GM18507 (cell line): ENCODE data around the gene NUMA1.
A peak's percentile ranks its signal among the peaks of the same experiment; 100 is the strongest.

Experiments used
- DNase-seq: peaks from one replicate; pipeline ENCODE4 v3.0.0; 2011; ENCODE audit warnings: low read depth; ENCODE audit not compliant: insufficient read length; ENCODE audit errors: extremely low spot score
- FAIRE-seq: peaks from 2 replicates; lab custom pipeline; 2011; peaks lifted over from hg19 to GRCh38; lab: Jason Lieb, UNC

The NUMA1 gene

DNA sequence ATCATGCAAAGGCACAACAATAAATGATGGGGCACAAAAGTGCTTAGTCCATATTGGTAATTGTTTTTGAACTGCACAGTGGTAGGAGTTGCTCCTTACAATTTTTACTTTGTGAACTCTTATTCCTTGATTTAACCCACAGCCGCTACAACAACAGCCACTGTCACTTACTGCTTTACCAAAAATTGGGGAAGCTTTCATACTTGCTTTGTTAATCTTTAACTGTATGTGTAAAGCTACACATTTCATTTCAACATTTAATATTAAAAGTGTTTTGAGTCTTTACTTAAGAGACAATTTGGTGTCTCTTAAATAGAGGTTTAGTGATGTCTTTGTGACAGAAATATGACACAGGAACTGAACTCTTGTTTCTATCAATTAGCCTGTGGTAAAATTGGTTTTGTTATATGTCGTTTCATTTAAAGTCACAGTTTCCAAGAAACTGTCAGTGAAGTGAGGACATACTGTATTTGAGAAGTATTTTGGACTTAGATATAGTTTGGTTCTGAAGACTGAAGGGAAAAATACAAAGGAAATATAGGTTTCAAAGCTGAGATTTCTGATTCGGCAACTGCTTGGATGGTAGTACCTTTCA is 88.1 kb downstream of the NUMA1 start:
- DNase-seq = no peak
- peak; percentile 42 for FAIRE-seq

DNA sequence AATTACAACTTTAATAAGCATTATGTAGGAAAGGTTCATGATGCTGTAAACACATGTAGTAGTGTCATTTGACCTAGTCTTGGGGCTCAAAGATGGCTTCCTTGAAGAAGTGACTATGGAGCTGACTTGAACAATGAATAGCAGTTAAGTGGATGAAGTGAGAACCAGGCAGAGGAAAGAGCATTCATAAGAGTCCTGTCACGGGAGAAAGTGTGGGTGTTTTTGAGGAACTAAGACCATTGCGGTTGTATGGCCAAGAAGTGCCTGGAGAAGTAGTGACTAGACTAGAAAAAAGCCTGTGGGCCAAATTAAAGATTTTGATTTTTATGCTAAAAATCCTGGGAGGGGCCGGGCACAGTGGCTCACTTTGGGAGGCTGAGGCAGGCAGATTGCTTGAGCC is 88.8 kb downstream of the NUMA1 start:
- DNase-seq = no peak

DNA sequence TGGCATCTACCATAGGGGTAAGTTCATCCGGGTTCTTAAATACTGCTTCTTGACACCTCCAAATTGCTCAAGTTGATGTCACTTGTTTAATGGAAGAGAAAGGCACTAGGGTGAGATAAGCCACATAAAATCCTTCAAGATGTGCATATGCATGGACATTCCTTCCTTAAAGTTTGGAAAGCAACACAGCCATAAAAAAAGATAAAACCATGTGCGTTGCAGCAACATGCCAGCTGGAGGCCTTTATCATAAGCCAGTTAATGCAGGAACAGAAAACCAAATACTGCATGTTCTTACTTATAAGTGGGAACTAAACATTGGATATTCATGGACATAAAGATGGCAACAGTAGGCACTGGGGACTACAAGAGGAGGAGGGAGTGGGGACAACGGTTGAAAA is 89.6 kb downstream of the NUMA1 start:
- DNase-seq (no peak), FAIRE-seq (no peak)

More for the DNA sequence above, 88.8 kb downstream of the NUMA1 start:
- FAIRE-seq = peak; percentile 86

- no peak for DNase-seq
- no peak for FAIRE-seq
Observed at GRCh38 chr11:71988050-71988449, 92.3 kb downstream of the NUMA1 start.

DNA sequence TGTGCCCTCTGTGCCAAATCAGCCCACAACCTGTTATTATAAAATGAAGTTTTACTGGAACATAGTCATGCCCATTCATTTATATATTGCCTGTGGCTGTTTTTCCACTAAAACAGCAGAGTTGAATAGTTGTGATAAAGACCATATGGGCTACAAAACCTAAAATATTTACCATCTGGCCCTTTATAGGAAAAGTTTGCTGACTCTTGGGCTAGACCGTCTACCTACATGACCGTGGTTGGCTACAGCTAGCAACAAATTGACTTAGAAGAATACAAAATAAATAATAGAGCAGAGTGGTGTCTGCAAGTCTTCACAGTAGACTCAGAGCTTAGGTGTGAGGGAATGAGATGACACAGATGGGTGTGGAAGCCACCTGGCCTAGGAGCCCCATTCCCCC is 92.8 kb downstream of the NUMA1 start:
- FAIRE-seq = no peak
- no peak for DNase-seq

DNA sequence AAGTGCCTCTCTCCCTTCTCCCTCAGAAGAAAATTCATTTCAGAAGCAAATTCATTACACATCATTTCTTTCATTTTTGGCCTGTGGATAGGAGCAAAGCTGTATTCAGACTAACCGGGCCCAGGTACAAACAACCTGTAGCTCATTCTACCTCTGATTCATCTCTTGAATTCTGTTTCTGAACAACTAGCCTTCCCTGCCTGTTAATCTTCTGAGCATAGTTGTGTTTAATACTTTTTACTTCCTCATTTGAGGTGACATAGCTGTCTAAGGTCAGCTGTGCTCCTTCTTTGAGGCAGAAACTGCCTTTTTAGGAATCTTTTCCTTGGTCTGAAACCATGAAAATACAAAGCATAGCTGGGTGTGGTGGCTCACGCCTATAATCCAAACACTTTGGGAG is 94.2 kb downstream of the NUMA1 start:
- FAIRE-seq (peak; percentile 77), DNase-seq (no peak)

GRCh38 chr11:71979602-71980001 is 100.7 kb downstream of the NUMA1 start:
- FAIRE-seq (no peak), DNase-seq (no peak)

GRCh38 chr11:71979094-71979493 is 101.2 kb downstream of the NUMA1 start:
- DNase-seq (no peak), FAIRE-seq (no peak)

GRCh38 chr11:71977743-71978418 is 102.5 kb downstream of the NUMA1 start:
- DNase-seq = peak; percentile 33
- peak; percentile 66 for FAIRE-seq

DNA sequence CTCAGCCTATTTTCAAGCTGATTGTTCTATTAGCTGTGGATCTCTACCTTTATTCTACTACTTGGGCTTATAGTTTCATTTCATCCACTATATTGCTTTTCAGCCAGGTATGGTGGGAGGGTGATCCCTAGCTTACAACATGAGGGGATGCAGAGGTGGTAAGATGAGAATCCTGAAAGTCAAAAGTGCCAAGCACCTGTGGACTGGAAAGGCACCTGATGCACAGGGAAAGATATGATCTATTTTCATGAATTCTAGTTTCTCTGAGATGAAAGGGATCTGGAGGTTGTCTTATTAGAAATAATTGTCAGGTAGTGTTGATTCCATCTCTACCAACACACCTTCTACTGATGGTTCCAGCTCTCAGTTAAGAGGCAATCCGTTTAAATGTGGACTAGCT is 103.3 kb downstream of the NUMA1 start:
- no peak for FAIRE-seq
- DNase-seq = no peak

DNA sequence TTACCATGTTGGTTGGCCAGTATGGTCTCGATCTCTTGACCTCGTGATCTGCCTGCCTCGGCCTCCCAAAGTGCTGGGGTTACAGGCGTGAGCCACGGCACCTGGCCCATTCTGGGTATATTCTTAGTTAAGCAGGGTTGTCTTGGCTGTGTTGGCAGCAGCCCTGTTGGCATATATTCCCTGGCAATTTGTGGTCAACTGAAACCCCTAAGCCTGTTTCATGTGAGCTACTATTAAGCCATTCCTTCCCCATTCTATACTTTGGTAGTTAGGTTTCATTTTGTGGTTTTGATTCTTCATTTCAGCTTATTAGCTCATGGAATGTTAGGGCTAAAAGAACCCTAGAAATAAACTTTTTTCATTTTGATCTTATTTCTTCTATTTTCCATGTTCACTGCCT is 103.8 kb downstream of the NUMA1 start:
- no peak for DNase-seq

GRCh38 chr11:71971680-71972079 is 108.7 kb downstream of the NUMA1 start:
- FAIRE-seq (no peak), DNase-seq (no peak)

More for the DNA sequence above, 103.8 kb downstream of the NUMA1 start:
- no peak for FAIRE-seq

DNA sequence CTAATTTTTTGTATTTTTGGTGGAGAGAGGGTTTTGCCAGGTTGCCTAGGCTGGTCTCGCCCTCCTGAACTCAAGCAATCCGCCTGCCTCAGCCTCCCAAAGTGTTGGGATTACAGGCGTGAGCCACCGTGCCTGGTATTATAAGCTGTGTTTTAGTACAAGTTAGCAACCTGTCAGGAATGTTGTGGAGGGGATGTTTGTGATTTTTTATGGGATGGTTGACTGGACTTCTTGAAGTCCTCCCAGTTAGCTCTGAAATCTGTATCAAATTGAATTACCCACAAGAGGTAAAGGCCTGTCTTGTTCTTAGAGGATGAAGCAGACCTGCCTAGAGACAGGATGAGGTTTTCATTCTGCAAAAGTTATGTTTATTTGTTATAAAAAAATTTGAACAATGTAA is 115.7 kb downstream of the NUMA1 start:
- FAIRE-seq (no peak), DNase-seq (no peak)

GRCh38 chr11:71963468-71963867 is 116.9 kb downstream of the NUMA1 start:
- no peak for DNase-seq
- no peak for FAIRE-seq

- DNase-seq = peak; percentile 36
- peak; percentile 80 for FAIRE-seq
Observed at GRCh38 chr11:71962428-71963038, 117.8 kb downstream of the NUMA1 start.

DNA sequence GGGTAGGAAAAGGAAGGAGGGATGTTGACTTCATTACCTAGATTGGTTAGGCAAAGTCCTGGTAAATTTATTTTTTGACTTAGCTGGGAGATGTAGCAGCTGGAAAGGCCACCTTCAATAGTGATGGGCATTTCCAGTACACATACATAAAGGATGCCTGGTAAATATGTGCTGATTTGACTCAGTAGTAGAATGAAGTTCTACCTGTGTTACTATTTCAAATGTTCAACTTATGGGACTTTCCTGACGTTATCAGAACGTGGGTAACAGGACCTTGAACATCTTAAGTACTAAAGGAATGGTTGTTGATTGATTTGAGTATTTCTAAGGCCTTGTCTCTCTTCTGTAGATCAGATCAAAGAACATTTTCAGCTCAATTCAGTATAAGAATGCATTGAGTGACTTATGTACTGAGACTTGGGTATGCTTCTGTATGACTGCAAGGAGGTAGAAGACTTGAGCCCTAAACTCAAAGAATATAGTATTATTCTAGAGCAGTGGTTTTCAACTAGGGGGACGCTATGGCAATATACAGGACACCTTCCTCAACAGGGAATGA is 124.4 kb downstream of the NUMA1 start:
- FAIRE-seq = no peak
- DNase-seq = no peak
